Measurements from ENCODE around the gene ALG1.

ALG1 gene

GRCh38 chr16:5028950-5029475 lies 42.6 kb upstream of the ALG1 start:
- no peak for TF ChIP-seq CTCF (IDR thresholded peaks at IDR 0.05)

GRCh38 chr16:5030251-5030870 lies 41.3 kb upstream of the ALG1 start:
- TF ChIP-seq CTCF (IDR thresholded peaks at IDR 0.05), result no peak

- TF ChIP-seq CTCF (IDR thresholded peaks at IDR 0.05), result no peak
Observed at GRCh38 chr16:5031601-5032000, 40.0 kb upstream of the ALG1 start.

GRCh38 chr16:5032748-5033167 lies 38.9 kb upstream of the ALG1 start:
- TF ChIP-seq CTCF (IDR thresholded peaks at IDR 0.05), result no peak

- no peak for TF ChIP-seq CTCF (IDR thresholded peaks at IDR 0.05)
Observed at GRCh38 chr16:5033256-5034166, 38.1 kb upstream of the ALG1 start, which contains the start of gene NAGPA. TSS of gene NAGPA (minus strand) at chr16:5033935. CDS start at chr16:5033914, 21 bp downstream.

GRCh38 chr16:5034167-5034523 lies 37.5 kb upstream of the ALG1 start:
- no peak for TF ChIP-seq CTCF (IDR thresholded peaks at IDR 0.05)

GRCh38 chr16:5035909-5036227 lies 35.8 kb upstream of the ALG1 start:
- TF ChIP-seq CTCF (IDR thresholded peaks at IDR 0.05), result no peak
